Measurements from ENCODE around the gene FBXO33. TPM values are rescaled to one million over a fixed set of nuclear protein-coding genes. Genes with fewer than 3 reads are reported as not detected.

Gene FBXO33
- polyA plus RNA-seq, 1 donor from 2014 or later, result 32.0 TPM

DNA sequence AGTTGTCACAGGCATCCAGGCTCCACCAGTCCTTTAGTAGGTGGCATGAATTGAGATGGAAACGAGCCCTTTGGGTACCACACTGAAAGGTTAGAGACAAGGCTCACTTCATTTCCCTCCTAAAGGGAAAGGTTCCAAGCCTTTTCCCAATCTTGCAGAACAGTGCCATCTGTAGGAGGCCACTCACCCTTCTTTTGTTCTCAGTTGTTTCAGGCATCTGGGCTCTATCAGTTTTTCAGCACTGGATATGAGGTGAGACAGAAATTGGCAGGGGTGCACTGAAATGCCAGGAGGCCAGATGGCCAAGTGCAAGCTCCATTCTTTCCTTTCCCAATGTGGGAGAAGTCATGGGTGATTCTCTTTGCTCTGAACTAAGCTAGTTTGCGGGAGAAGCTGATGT, 15.2 kb downstream of the FBXO33 start:
- H3K9me3 ChIP-seq (ENCODE audit: low read length), result peaks cover 10% of the 10 kb centered on the region
- no peaks in the 10 kb centered on the region for H3K9me2 ChIP-seq (ENCODE audit: insufficient read depth, low read length)
- H3K36me3 ChIP-seq (ENCODE audit: insufficient read depth, low read length), result peaks cover 6% of the 10 kb centered on the region
- H3K27ac ChIP-seq (ENCODE audit: low read length), result no peak overlapping the region
- no peak overlapping the region for H3K4me2 ChIP-seq (ENCODE audit: low read length)
- H4K20me1 ChIP-seq (ENCODE audit: insufficient read depth), result no peaks in the 10 kb centered on the region
- no peaks in the 10 kb centered on the region for H3F3A ChIP-seq (ENCODE audit: insufficient read depth, low read length, poor library complexity, severe bottlenecking)
- TF ChIP-seq SMC3 (conservative IDR thresholded peaks at IDR 0.05; ENCODE audit: poor library complexity) (no peak), MXI1 (conservative IDR thresholded peaks at IDR 0.05; ENCODE audit: poor library complexity, severe bottlenecking) (no peak), TAF1 (IDR thresholded peaks at IDR 0.05; ENCODE audit: low read depth) (no peak), EZH2 (IDR thresholded peaks at IDR 0.05; ENCODE audit: borderline replicate concordance, insufficient read depth, low read length, poor library complexity, severe bottlenecking) (no peak), POLR2AphosphoS5 (IDR thresholded peaks at IDR 0.05) (no peak), EP300 (conservative IDR thresholded peaks at IDR 0.05; ENCODE audit: poor library complexity, severe bottlenecking) (no peak), RAD21 (conservative IDR thresholded peaks at IDR 0.05) (no peak)
- TF ChIP-seq, protein P1, sequence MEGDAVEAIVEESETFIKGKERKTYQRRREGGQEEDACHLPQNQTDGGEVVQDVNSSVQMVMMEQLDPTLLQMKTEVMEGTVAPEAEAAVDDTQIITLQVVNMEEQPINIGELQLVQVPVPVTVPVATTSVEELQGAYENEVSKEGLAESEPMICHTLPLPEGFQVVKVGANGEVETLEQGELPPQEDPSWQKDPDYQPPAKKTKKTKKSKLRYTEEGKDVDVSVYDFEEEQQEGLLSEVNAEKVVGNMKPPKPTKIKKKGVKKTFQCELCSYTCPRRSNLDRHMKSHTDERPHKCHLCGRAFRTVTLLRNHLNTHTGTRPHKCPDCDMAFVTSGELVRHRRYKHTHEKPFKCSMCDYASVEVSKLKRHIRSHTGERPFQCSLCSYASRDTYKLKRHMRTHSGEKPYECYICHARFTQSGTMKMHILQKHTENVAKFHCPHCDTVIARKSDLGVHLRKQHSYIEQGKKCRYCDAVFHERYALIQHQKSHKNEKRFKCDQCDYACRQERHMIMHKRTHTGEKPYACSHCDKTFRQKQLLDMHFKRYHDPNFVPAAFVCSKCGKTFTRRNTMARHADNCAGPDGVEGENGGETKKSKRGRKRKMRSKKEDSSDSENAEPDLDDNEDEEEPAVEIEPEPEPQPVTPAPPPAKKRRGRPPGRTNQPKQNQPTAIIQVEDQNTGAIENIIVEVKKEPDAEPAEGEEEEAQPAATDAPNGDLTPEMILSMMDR (IDR thresholded peaks at IDR 0.05; ENCODE audit: poor library complexity, severe bottlenecking), result no peak
- TF ChIP-seq, protein P2, sequence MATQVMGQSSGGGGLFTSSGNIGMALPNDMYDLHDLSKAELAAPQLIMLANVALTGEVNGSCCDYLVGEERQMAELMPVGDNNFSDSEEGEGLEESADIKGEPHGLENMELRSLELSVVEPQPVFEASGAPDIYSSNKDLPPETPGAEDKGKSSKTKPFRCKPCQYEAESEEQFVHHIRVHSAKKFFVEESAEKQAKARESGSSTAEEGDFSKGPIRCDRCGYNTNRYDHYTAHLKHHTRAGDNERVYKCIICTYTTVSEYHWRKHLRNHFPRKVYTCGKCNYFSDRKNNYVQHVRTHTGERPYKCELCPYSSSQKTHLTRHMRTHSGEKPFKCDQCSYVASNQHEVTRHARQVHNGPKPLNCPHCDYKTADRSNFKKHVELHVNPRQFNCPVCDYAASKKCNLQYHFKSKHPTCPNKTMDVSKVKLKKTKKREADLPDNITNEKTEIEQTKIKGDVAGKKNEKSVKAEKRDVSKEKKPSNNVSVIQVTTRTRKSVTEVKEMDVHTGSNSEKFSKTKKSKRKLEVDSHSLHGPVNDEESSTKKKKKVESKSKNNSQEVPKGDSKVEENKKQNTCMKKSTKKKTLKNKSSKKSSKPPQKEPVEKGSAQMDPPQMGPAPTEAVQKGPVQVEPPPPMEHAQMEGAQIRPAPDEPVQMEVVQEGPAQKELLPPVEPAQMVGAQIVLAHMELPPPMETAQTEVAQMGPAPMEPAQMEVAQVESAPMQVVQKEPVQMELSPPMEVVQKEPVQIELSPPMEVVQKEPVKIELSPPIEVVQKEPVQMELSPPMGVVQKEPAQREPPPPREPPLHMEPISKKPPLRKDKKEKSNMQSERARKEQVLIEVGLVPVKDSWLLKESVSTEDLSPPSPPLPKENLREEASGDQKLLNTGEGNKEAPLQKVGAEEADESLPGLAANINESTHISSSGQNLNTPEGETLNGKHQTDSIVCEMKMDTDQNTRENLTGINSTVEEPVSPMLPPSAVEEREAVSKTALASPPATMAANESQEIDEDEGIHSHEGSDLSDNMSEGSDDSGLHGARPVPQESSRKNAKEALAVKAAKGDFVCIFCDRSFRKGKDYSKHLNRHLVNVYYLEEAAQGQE (IDR thresholded peaks at IDR 0.05; ENCODE audit: borderline replicate concordance), result no peak
- H3K4me3 ChIP-seq (ENCODE audit: low read length), result no peak overlapping the region
- H3K27me3 ChIP-seq (ENCODE audit: insufficient read depth, low read depth, low read length), result no peaks in the 10 kb centered on the region
- H2AFZ ChIP-seq (ENCODE audit: low read depth, low read length), result no peak overlapping the region
- H3K9ac ChIP-seq (ENCODE audit: low read length), result no peak overlapping the region
- peaks cover 15% of the 10 kb centered on the region for H3K79me2 ChIP-seq (replicated peaks; ENCODE audit: insufficient read depth, low read length)

DNA sequence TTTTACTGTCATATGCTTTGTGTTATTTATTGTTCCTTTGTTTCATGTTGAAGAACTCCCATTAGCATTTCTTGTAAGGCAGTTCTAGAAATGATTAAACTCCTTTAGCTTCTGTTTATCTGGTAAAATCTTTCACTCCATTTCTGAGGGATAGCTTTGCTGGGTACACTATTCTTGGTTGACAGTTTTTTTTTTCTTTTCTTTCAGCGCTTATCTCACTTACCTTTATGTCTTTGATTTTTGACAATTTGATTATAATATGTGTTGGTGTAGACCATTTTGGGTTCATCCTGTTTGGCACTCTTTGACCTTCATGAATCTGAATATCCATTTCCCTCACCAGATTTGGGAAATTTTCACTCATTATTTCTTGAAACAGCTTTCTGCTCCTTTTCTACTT, 16.2 kb downstream of the FBXO33 start:
- Histone ChIP-seq H4K20me1 (ENCODE audit: insufficient read depth) (no peaks in the 10 kb centered on the region), H3K9me2 (ENCODE audit: insufficient read depth, low read length) (no peaks in the 10 kb centered on the region), H2AFZ (ENCODE audit: low read depth, low read length) (no peak overlapping the region), H3K4me3 (ENCODE audit: low read length) (no peak overlapping the region), H3K27ac (ENCODE audit: low read length) (no peak overlapping the region), H3K4me2 (ENCODE audit: low read length) (no peak overlapping the region), H3K9me3 (ENCODE audit: low read length) (peaks cover 10% of the 10 kb centered on the region), H3K9ac (ENCODE audit: low read length) (no peak overlapping the region), H3K36me3 (ENCODE audit: insufficient read depth, low read length) (peaks cover 6% of the 10 kb centered on the region), H3K27me3 (ENCODE audit: insufficient read depth, low read depth, low read length) (no peaks in the 10 kb centered on the region), H3F3A (ENCODE audit: insufficient read depth, low read length, poor library complexity, severe bottlenecking) (no peaks in the 10 kb centered on the region), H3K79me2 (replicated peaks; ENCODE audit: insufficient read depth, low read length) (peaks cover 8% of the 10 kb centered on the region)
- TF ChIP-seq, protein P2 (IDR thresholded peaks at IDR 0.05; ENCODE audit: borderline replicate concordance), result no peak
- TF ChIP-seq EZH2 (IDR thresholded peaks at IDR 0.05; ENCODE audit: borderline replicate concordance, insufficient read depth, low read length, poor library complexity, severe bottlenecking) (no peak), MXI1 (conservative IDR thresholded peaks at IDR 0.05; ENCODE audit: poor library complexity, severe bottlenecking) (no peak), SMC3 (conservative IDR thresholded peaks at IDR 0.05; ENCODE audit: poor library complexity) (no peak), POLR2AphosphoS5 (IDR thresholded peaks at IDR 0.05) (no peak), EP300 (conservative IDR thresholded peaks at IDR 0.05; ENCODE audit: poor library complexity, severe bottlenecking) (no peak)
- TF ChIP-seq, protein P1 (IDR thresholded peaks at IDR 0.05; ENCODE audit: poor library complexity, severe bottlenecking), result no peak
